ENCODE measurements around the gene HDGF.
A peak's percentile ranks its signal among the peaks of the same experiment; 100 is the strongest.

Gene HDGF

DNA sequence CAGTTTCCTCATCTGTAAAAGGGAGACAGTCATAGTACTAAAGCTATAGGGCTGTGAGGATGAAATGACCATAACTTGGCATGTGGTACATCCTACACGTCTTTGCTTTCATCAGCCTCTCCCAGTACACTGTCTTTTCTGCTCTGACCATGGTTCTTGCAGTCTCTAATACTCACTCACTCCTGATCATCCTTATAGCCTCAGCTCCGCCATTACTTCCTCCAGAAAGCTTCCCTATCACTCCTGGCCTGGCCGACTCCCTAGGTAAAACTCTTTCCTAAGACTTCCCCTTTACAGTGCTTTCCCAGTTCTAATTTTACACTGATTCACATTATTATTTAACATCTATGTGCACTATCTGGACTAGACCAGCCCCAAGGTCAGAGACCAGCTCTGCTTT, 5.6 kb downstream of the HDGF start:
- DNase-seq = no peak

DNA sequence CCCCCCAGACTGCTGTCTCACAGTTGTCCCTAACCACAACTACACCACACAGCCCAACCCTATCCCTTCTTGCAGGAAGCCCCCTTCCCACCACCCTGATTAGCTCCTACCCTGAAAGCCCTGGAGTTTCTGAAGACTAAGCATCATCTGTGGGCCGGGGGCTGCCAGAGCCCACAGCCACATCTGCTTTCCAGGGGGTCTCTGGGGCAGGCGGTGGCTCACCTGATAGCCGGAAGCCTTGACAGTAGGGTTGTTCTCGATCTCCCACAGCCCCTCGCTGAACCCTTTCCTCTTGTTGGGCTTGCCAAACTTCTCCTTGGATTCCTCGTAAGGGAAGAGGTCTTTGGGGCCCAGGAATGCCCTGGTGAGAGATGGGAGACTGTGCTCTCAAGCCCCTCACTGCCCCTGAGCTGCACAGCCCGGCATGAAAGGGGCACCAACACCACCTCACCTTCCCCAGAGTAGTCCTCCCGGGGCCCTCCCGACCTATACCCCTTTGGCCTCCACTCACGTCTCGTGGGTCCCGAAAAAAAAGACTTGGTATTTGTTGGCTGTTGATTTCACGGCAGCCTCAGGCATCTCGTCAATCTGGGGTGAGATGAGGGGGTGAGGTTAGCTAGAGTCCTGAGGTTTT, 6.6 kb downstream of the HDGF start:
- no peak for DNase-seq

DNA sequence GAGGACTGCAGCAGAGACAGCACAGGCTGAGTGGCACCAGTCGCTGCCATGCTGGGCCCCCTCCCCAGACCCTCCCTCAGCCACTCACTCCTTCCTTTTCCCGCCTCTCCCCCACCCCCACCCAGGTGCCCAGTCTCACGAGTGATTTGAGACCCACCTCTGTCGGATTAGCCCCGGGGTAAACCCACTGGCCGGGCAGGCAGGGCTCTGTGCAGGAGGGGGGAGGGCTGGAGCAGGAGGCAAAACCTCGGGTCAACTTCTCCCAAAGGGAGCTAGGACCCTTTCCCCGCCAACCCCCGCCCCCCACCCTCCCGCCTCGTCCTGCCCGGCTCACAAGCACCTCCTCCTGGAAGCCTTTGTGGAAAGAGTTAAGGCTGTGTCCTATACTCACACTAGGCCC, 7.1 kb downstream of the HDGF start:
- no peak for DNase-seq

DNA sequence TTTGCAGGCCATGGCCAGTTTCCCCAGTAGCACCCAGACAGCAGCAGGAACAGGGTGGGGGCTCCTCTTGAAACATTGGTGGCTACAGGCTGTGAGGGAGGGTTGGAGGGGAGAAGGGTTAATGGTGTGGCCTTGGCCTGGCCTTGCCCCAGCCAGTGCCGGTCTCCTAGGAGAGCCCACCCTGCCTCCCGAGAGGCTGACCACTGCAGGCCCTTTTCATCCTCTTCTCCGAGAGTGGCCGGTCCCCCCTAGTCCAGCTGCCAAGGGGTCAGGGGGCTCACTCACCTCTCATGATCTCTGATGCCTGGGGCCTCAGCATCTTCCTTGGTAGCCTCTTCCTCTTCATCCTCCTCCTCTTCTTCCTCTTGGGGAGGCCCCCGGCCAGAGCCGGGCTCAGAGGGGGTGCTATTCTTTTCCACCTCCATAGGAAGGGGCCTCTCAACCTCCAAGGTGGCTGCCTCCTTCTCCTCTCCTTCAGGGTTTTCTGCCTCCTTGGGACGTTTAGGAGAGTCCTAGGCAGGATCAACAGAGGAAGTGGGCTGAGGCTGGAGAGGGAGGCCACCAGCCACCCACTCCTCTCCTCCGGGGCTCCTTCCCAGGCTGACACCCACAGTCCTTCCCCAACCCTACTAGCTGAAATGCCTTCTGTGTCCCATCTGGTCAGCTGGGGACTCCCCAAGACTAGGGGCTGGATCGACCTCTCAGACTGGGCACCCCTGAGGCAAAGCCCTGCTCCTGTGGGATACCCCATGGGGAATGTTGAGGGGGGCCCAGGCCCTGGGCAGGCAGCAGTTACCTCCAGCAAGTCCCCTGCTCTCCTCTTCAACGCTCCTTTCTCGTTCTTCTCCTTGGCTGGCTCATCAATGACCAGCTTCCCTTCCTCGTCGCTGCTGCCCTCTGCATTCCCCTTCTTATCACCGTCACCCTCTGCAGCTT, 7.8 kb downstream of the HDGF start:
- no peak for DNase-seq

DNA sequence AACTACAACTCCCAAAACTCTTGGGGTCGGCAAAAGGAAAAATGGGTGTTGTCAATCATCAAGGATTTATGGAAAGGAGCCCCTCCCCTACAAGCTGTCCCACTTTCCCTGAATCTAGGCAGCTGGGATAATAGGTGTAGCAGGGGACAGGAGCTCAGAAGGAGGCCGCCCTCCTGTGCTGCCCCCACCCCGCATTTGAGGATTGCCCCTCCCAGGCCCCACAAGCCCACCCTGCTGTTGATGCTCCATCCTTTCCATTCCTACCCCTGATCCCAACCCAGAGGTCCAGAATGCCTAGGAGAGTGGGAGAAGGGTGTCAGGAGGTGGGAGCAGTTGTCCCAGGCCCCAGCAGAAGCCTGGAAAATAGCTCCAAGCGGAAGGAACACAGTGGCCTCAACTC, 8.7 kb downstream of the HDGF start:
- DNase-seq = peak; percentile 62

DNA sequence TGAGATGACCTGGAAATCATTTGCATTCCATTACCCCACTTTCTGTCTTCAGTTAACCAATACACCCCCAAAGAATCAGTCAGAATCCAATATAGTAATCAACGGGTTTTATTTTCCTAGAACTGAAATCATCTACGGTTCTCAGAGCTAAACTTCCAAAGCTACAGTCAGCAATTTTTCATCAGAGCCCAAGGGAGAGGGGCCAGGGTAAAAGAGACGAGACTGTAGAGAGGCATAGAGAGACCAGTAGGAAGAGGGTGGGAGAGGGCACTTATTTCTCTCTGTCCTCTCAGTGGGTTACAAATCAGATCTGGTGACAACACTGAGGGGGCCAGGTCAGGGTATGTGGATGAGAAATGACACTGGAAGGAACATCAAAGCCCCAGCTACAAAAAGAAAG, 9.5 kb downstream of the HDGF start:
- DNase-seq = no peak

DNA sequence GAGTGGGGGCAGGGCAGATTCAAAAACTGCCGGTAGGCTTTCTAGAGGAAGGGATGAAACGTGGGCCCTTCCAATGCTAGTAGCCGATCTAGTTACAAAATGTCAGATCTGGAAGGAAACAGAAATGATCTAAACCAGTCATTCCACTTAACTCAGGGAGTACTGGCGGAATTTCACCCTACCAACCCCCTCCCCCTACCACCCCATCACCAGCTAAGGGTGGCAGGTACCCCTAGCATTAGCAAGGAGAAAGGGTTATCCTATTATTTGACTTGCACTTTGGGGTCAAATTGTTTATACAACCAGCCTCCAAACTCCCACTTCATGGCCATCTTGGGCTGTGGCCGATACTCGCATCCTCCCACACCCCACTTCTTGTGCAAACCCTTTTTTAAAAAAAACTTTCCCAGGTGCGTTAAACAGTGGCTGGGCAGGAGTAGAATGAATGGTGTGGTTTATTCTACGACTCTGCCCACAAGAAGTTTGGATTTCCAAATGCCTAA, 9.9 kb downstream of the HDGF start:
- no peak for DNase-seq

DNA sequence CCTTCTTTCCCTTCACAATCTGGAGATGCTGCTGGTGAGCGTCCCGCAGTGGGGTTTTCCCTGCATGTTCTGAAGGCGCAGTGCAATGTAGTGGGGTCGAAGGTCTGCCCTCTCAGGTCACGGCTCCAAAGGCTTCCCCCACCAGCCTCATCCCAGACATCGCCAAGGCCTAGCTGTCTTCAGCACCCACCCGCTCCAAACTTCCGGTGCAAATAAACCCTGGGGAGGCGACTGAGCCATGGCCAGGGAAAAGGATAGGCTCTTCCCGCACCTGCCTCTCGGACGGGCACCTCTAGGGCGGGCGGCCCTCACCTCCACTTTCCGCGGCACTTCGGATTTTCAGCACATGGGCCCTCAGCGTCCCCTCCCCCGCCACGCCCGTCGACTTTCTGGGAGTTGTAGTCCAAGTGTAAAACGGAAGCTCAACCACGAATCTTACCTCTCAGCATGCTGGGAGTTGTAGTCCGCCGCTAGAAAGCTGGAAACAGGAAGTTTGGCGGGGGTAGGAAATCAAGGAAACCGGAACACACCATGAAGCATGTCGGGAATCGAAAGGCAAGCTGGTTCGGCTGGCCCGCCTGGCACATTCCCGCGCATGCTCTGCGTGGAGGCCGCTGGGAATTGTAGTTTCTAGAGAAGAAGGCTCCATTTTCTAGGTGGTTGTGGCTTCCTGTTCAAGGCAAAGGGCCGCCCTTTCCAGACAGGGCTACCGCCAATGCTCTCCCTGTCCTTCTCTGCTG, 10.6 kb downstream of the HDGF start, which contains the start of gene MRPL24:
Gene MRPL24 (minus strand): TSS at position 348 of the 740 bp plus-strand sequence. CDS start 2,384 bp downstream, outside the sequence.
- DNase-seq = peak; percentile 100

DNA sequence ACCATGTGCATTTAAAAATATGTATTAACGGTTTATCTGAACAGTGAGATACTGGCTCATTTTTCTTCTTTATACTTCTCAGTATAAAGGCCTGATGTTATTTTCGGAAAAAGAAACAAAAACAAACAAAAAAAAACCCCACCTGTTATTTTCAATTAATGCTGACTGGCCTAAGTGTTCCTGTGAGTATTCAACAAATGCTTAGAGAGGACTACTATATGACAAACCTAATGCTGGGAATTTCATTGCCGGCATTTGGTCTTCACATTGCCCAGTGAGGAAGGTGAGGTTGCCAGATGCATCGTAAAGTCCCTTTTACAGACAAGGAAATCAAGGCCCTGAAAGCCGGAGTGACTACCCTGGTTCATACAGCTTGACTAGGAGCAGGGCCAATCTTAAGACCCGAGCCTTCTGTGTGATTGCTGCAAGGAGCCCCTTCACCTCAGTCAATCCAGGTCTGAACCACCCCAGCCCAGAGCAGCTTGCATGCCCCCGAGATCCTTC, 11.2 kb downstream of the HDGF start:
- peak; percentile 85 for DNase-seq

DNA sequence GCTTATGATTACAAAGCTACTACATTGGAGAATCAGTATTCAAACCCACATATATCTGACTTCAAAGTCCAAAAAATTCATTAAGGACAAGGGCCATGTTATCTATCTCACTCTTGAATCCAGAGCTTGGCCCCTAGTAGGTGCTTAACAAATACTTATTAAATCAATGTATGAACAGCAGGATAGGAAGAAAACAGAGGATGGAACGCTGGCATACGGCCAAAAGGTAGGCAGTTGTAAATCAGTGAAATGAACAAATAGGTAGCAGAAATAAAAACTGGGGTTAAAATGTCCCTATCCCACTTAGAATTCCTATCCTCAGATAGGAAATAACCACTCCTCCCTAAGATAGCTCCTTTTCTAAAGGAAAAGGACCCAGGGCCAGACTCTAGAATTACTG, 12.6 kb downstream of the HDGF start:
- DNase-seq = no peak

DNA sequence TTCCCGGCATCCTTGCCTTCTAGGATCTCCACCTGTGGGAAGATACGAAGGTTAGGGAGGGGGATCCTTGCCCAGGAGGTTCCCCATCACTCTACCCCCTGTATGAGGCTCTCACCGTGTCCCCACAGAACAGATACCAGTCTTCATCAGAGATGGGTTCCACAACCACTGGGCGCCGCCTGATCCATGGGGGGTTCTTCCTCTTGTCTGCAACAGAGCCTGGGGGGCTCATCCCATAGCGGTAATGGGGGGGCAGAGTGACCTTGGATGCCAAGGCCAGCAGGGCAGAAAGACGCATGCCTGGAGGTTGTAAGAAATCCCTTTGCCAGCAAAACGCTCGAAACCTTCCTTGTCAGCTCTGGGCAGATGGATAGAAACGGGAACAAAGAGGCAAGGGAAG, 13.1 kb downstream of the HDGF start:
- DNase-seq = no peak

DNA sequence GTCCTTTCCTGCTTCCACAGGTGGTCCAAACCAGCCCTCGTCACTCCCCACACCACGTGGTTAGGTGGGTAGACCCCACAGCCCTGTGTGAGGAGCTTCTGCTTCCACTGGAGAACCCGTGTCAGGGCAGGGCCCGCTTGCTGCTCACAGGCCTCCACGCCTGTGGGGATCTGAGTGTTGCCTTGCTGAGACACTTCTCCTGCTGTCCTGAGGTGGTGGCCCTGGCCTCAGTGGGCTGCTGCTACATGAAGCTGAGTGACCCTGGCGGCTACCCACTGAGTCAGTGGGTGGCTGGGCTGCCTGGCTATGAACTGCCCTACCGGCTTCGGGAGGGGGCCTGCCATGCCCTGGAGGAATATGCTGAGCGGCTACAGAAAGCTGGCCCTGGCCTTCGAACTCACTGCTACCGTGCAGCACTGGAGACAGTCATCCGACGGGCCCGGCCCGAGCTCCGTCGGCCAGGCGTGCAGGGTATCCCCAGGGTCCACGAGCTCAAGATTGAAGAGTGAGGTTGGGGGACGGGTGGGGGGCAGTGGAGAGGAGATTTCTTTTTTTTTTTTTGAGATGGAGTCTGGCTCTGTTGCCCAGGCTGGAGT, 17.4 kb downstream of the HDGF start:
- DNase-seq = no peak

DNA sequence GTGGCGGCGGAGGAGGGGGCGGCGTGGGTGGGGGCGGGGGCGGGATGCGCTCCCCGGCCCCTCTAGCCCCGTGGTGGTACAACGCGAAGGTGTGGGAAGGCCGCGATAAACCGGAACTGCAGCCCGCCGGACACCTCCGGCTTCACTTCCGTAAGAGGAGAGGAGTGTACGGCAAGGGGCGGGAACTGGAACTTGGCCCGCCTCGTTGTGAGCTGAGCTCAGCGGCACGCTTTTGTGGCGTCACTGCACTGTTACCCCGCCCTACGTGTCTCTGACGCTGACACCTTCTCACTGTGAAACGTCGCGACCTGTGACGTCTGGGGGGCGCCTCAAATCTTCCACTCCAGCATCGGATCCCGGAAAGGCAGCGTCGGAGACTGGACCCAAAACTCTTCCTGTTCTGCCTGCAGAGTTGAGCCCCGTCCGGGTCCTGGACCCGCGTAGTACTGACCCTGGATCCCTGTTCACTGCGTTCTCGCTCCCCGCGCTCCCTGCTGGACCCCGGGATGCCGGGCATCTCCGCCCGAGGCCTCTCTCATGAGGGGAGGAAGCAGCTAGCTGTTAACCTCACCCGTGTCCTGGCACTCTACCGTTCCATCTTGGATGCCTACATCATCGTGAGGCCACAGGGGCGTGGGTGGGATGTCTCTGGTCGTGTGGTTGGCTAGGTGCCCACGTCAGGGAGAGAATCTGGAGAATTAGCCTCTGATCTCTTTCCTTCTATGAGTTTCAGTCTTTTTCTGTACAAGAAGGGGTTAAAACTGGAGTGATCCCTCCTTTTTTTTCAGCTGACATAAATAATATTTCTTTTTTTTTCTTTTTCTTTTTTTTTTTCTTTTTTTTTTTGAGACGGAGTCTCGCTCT, 22.6 kb downstream of the HDGF start, which contains the start of gene ISG20L2:
Gene ISG20L2 (minus strand): TSS at position 168 of the 864 bp plus-strand sequence. CDS start 1,114 bp downstream, outside the sequence.
- DNase-seq = peak; percentile 99

DNA sequence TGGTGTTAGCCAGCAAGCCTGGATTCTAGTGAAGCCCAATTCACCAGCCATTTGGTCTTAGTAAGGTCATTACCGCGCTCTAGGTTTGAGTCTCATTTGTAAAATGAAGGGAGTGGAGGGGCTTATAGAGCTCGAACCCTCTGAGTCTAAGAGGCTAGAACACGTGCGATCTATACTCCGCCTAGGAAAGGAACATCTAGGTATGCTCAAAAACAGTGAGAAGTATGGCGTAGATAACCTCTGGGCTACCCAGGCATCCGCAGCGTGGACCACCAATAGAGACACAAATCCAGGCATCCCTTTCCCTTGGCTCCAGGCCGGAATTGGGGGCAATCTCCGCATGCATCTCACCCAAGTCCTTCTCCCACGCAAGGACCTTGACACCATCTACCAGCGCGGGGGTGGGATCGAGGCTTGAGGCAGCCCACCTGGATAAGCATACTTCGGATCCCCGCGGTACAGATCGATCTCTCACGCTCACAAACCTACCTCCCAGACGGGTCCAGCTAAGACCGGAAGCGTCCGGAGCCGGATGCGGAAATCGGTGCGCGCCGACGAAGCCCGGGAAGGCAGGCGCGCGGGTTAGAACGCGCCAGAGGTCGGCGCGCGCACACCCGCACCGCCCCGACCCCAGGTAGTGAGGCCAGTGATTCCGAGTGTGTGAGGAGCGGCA, 23.4 kb downstream of the HDGF start, which contains the start of gene METTL25B:
Gene METTL25B (plus strand): TSS at position 544 of the 673 bp plus-strand sequence. CDS start 636 bp downstream, outside the sequence.
- DNase-seq = peak; percentile 94

DNA sequence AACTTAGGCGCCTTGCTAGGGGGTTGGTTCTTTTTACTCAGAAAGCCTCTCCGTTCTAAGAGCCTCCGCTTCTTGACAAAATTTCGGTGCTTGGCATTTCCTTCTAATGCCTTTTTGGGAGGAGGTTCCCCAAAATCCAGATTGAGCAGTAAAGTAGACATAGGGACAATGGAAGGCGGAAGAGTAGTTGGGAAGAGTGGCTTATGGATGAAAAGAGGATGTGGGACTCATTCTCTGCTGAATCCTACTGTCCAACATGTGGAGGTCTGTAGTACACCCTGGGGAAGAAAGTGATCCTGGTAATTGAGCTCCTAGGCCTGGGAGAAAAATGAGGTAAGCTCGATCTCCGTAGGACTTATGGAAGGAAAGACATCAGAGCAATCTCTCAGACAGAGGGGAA, 24.0 kb downstream of the HDGF start:
- DNase-seq = no peak

DNA sequence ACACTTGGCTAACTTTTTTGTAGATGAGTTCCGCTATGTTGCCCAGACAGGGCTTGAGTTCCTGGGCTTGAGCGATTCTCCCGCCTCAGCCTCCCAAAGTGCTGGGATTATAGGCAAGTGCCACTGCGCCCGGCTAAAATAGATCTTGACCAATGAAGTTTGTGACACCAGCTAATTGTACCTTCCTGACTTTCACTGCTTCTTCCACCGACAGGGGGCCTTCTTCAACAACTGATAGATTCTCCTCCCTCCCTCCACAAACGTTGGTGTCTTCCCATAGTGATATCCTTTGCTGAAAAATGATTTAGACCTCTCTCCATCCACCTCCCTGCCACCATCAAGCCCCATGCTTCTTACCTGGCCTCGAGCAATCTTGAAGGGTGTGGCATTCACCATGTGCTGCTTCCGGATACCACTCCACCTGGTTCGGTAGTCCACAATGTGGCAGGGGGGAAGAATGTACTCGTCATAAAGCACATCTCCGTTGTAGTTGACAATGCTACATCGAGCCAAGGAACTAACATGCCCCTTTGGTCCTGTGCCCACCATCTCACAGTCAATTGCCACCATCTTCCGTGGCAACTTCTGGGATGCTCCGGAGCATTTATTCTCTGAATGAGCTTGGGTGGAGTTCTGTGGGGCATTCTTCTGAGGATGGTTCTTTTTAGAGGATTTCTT, 24.8 kb downstream of the HDGF start:
- peak; percentile 92 for DNase-seq

DNA sequence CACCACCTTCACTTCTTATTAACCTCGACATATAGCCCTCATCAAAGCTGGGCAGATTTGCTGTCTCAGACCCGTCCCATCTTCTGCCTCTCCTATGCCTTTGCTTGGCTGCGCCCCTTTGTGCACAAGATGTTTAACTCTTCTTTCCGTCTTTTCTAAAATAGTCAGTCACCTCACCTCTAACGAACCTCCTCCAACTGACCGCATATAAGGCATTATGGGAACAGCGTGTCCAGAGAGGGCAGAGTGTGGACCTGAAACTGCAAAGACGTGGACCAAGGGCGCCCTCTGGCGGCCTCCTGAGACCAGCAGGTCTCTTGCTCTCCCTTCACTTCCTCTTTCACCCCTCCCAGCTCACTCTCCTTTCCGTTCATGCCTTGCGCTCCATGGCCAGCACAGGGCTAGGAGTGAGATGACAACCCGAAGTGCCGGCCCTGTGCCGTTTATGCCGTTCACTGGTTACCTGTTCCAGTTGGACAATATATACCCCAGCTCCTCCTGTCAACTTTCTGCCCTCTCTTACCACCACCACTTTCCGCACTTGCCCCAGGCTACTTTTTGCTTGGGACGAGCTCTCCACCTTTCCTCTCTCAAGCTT, 25.7 kb downstream of the HDGF start:
- peak; percentile 96 for DNase-seq

DNA sequence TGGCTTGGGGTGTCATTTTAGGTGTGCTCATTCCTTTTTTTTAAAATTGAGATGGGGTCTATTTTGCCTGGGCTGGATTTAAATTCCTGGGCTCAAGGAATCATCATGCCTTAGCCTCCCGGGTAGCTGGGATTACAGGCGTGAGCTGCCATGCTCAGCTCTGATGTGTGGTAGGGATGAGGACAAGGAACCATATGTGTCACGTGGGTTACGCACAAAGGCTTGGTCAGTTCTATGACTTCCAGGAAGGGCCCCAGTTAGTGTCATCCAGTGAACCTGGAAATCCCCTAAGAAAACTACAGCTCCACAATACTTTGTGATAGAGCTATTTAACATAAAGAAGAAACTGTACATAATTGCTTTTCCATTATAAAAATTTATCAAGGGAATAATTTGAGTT, 29.9 kb downstream of the HDGF start:
- no peak for DNase-seq

DNA sequence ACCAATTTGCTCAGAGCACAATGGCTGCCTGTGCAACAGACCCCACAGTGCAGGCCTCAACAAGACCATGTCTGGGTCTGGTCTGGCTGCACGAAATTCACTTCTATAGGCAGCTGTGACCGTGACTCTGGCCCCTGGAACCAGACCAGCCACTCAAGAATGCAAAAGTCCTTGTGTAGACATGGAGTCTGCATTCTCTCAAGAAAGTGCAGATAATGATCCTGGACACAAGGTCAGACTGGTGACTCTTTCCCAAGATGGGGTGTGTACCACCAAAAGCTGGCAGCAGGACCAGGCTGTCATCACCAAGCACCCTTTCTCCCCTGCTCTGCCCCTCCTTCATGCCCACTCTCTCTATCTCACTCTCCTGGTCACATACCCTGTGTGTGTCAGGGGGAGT, 30.3 kb downstream of the HDGF start:
- DNase-seq = no peak

DNA sequence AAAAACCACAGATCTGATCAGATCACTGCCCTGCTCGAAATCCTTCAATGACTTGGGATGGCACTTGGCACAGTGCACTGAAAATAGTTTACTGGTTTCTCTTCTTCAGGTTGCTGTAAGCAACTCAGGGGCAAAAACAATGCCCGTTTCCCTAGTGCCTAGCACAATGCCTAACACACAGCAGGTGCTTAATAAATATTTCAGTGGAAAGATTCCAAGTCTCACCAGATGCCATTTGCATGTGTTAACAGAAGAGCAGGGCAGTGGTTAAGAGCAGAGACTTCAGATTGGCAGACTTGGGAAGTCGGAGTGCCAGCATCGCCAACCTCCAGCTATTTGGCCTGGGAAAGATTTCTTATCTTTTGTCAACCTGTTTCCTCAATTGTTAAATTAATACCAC, 34.1 kb downstream of the HDGF start:
- no peak for DNase-seq
